A549 treated with DMSO at 1 μM for 4 hours (cell line): ENCODE data around the gene GOLGA8B. TPM values are rescaled to one million over a fixed set of nuclear protein-coding genes. Genes with fewer than 3 reads are reported as not detected.

ENCODE experiments used
- total RNA-seq: library from RNA; stranded (reverse); fragments of 200-300 nt; extraction: Qiagen RNA extraction; gene quantifications from 5 replicates; pipeline ENCODE4 v1.2.3, GENCODE V29; 2022; ENCODE audit warnings: low read depth

GOLGA8B gene
- 11.6 to 19.0 TPM (median 17.2 TPM) in 5 replicates for total RNA-seq

GRCh38 chr15:34583399-34584329 is at the start of gene GOLGA8B:
TSS of gene GOLGA8B (minus strand) at chr15:34583651. CDS start at chr15:34535912, 47,739 bp downstream.

Other genes starting within 250 kb of the GOLGA8B start
- 5.8 to 9.7 TPM (median 8.1 TPM) in 5 replicates for gene SLC12A6, start 245.9 kb downstream of the GOLGA8B start, total RNA-seq
- 543 to 591 TPM (median 551 TPM) in 5 replicates for gene NOP10, start 240.5 kb downstream of the GOLGA8B start, total RNA-seq
- not detected in 5 replicates for gene NUTM1, start 240.3 kb downstream of the GOLGA8B start, total RNA-seq
- gene LPCAT4, start 216.5 kb downstream of the GOLGA8B start, total RNA-seq, result 52.7 to 67.3 TPM (median 58.4 TPM) in 5 replicates
- 4.6 to 10.7 TPM (median 9.3 TPM) in 5 replicates for gene GOLGA8A, start 145.8 kb downstream of the GOLGA8B start, total RNA-seq
- gene GJD2, start 171.3 kb upstream of the GOLGA8B start, total RNA-seq, result not detected in 5 replicates
- gene ACTC1, start 211.9 kb upstream of the GOLGA8B start, total RNA-seq, result 0.10 to 0.52 TPM (median 0.25 TPM) in 5 replicates